Measurements from ENCODE around the gene PUS1.

GRCh38 chr12:131885543-131886057, 43.5 kb upstream of the PUS1 start:
- TF ChIP-seq, protein P1, sequence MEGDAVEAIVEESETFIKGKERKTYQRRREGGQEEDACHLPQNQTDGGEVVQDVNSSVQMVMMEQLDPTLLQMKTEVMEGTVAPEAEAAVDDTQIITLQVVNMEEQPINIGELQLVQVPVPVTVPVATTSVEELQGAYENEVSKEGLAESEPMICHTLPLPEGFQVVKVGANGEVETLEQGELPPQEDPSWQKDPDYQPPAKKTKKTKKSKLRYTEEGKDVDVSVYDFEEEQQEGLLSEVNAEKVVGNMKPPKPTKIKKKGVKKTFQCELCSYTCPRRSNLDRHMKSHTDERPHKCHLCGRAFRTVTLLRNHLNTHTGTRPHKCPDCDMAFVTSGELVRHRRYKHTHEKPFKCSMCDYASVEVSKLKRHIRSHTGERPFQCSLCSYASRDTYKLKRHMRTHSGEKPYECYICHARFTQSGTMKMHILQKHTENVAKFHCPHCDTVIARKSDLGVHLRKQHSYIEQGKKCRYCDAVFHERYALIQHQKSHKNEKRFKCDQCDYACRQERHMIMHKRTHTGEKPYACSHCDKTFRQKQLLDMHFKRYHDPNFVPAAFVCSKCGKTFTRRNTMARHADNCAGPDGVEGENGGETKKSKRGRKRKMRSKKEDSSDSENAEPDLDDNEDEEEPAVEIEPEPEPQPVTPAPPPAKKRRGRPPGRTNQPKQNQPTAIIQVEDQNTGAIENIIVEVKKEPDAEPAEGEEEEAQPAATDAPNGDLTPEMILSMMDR (IDR thresholded peaks at IDR 0.05; ENCODE audit: poor library complexity) = no peak
- TF ChIP-seq EZH2 (IDR thresholded peaks at IDR 0.05; ENCODE audit: borderline replicate concordance) = no peak

Measured in hepatocyte (in vitro differentiated cells).